ENCODE results near the gene PCNX2. TPM values are rescaled to one million over a fixed set of nuclear protein-coding genes. Genes with fewer than 3 reads are reported as not detected.
"Not testable (repeated sequence)": the region's sequence is repeated elsewhere in the genome, so short reads cannot be mapped to it uniquely, and the experiment has no call there.

PCNX2 gene
- total RNA-seq, 1 experiment from 2014 or later: 96.2 TPM

DNA sequence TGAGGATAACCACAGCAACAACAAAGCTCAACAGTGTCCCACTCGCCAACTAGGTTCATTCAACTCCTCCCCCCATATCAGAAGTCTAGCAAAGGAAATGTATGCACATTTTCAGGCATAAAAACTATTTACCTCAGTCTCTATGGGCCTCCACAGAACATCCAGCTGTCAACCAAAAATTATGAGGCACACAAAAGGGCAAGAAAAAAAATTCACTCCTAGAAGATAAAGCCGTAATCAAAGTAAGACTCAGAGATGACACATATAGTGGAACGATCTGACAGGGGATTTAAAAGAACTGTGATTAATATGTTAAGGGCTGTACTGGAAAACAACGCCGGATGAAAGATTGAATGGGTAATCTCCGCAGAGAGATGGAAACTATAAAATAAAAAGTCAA, 186.4 kb downstream of the PCNX2 start:
- Histone ChIP-seq H3K27ac (ENCODE audit: low read length) (no peak overlapping the region), H3K27me3 (ENCODE audit: low read length) (no peaks in the 10 kb centered on the region), H3K36me3 (ENCODE audit: insufficient read depth, low read length) (peaks cover 6% of the 10 kb centered on the region; the same call in 1 of the 2 replicates), H2AFZ (ENCODE audit: low read length) (no peak overlapping the region), H4K20me1 (ENCODE audit: insufficient read depth, low read depth, low read length) (no peaks in the 10 kb centered on the region), H3K4me2 (ENCODE audit: low read depth, low read length, poor library complexity, severe bottlenecking) (no peak overlapping the region), H3K4me1 (ENCODE audit: low read length) (no peaks in the 10 kb centered on the region), H3K9me2 (replicated peaks; ENCODE audit: insufficient read depth, low read length) (no peaks in the 10 kb centered on the region), H3K9ac (ENCODE audit: low read length) (no peak overlapping the region), H3K4me3 (ENCODE audit: low read length) (no peak overlapping the region), H3K79me2 (ENCODE audit: low read length) (no peaks in the 10 kb centered on the region; the same call in 1 of the 2 replicates), H3K9me3 (ENCODE audit: low read length) (no peaks in the 10 kb centered on the region)
- no peak for DNase-seq

DNA sequence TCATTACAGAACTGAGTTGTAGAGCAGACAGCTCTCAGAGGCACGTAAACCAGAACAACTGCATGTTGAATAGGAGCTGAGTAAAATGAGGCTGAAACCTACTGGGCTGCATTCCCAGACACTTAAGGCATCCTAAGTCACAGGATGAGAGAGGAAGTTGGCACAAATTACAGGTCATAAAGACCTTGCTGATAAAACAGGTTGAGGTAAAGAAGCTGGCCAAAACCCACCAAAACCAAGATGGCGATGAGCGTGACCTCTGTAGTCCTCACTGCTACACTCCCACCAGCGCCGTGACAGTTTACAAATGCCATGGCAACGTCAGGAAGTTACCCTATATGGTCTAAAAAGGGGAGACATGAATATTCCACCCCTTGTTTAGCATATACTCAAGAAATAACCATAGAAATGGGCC, 187.8 kb downstream of the PCNX2 start:
- H3K27ac ChIP-seq (ENCODE audit: low read length); H3K4me3 ChIP-seq (ENCODE audit: low read length); H3K9ac ChIP-seq (ENCODE audit: low read length); H3K4me1 ChIP-seq (ENCODE audit: low read length); H3K9me2 ChIP-seq (replicated peaks; ENCODE audit: insufficient read depth, low read length); H3K27me3 ChIP-seq (ENCODE audit: low read length); H3K79me2 ChIP-seq (ENCODE audit: low read length); H2AFZ ChIP-seq (ENCODE audit: low read length); H3K4me2 ChIP-seq (ENCODE audit: low read depth, low read length, poor library complexity, severe bottlenecking); H3K9me3 ChIP-seq (ENCODE audit: low read length); H4K20me1 ChIP-seq (ENCODE audit: insufficient read depth, low read depth, low read length); DNase-seq: not testable (repeated sequence)
- peaks cover 11% of the 10 kb centered on the region; the same call in 1 of the 2 replicates for H3K36me3 ChIP-seq (ENCODE audit: insufficient read depth, low read length)

GRCh38 chr1:233107130-233107660, 188.3 kb downstream of the PCNX2 start:
- Histone ChIP-seq H3K9me2 (replicated peaks; ENCODE audit: insufficient read depth, low read length) (no peaks in the 10 kb centered on the region), H3K4me3 (ENCODE audit: low read length) (no peak overlapping the region), H3K79me2 (ENCODE audit: low read length) (no peaks in the 10 kb centered on the region), H3K27ac (ENCODE audit: low read length) (no peak overlapping the region), H4K20me1 (ENCODE audit: insufficient read depth, low read depth, low read length) (no peaks in the 10 kb centered on the region), H3K36me3 (ENCODE audit: insufficient read depth, low read length) (peaks cover 11% of the 10 kb centered on the region; the same call in 1 of the 2 replicates), H3K4me1 (ENCODE audit: low read length) (peaks cover 6% of the 10 kb centered on the region), H2AFZ (ENCODE audit: low read length) (no peak overlapping the region), H3K9ac (ENCODE audit: low read length) (no peak overlapping the region), H3K9me3 (ENCODE audit: low read length) (no peaks in the 10 kb centered on the region), H3K4me2 (ENCODE audit: low read depth, low read length, poor library complexity, severe bottlenecking) (no peak overlapping the region), H3K27me3 (ENCODE audit: low read length) (no peaks in the 10 kb centered on the region)
- DNase-seq: no peak

DNA sequence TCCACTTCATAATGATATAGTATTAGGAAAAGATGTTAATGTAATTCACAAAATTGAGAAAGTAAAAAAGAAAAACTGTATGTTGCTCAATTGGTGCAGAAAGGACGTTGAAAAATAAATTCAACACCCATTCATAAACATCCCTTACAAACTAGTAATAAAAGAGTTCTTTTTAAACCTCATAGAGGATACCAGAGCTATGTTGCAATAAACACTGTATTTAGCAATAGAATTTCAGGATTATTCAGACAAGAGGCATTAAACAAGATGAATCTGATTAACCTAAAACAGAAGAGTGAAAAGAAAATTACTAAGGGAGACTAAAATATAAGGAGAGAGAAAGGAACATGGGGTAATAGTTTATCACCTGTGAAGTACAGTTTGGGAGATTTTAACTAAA, 190.3 kb downstream of the PCNX2 start:
- H3K27ac ChIP-seq (ENCODE audit: low read length): no peak overlapping the region
- no peaks in the 10 kb centered on the region for H3K79me2 ChIP-seq (ENCODE audit: low read length)
- H3K9ac ChIP-seq (ENCODE audit: low read length): no peak overlapping the region
- 0 out of 2 replicates have a peak, but pooled peaks cover 6% of the 10 kb centered on the region for H3K36me3 ChIP-seq (ENCODE audit: insufficient read depth, low read length)
- DNase-seq: no peak
- H2AFZ ChIP-seq (ENCODE audit: low read length): no peak overlapping the region
- H4K20me1 ChIP-seq (ENCODE audit: insufficient read depth, low read depth, low read length): no peaks in the 10 kb centered on the region
- H3K27me3 ChIP-seq (ENCODE audit: low read length): no peaks in the 10 kb centered on the region
- H3K4me3 ChIP-seq (ENCODE audit: low read length): no peak overlapping the region
- no peaks in the 10 kb centered on the region for H3K9me3 ChIP-seq (ENCODE audit: low read length)
- peaks cover 6% of the 10 kb centered on the region for H3K4me1 ChIP-seq (ENCODE audit: low read length)
- H3K9me2 ChIP-seq (replicated peaks; ENCODE audit: insufficient read depth, low read length): no peaks in the 10 kb centered on the region
- H3K4me2 ChIP-seq (ENCODE audit: low read depth, low read length, poor library complexity, severe bottlenecking): no peak overlapping the region

- no peak overlapping the region for H3K4me3 ChIP-seq (ENCODE audit: low read length)
- H4K20me1 ChIP-seq (ENCODE audit: insufficient read depth, low read depth, low read length): no peaks in the 10 kb centered on the region
- H3K9me2 ChIP-seq (replicated peaks; ENCODE audit: insufficient read depth, low read length): no peaks in the 10 kb centered on the region
- no peak overlapping the region for H2AFZ ChIP-seq (ENCODE audit: low read length)
- peaks cover 6% of the 10 kb centered on the region for H3K4me1 ChIP-seq (ENCODE audit: low read length)
- no peaks in the 10 kb centered on the region for H3K27me3 ChIP-seq (ENCODE audit: low read length)
- no peaks in the 10 kb centered on the region for H3K9me3 ChIP-seq (ENCODE audit: low read length)
- no peaks in the 10 kb centered on the region for H3K79me2 ChIP-seq (ENCODE audit: low read length)
- H3K27ac ChIP-seq (ENCODE audit: low read length): no peak overlapping the region
- no peak overlapping the region for H3K4me2 ChIP-seq (ENCODE audit: low read depth, low read length, poor library complexity, severe bottlenecking)
- no peak for DNase-seq
- no peak overlapping the region for H3K9ac ChIP-seq (ENCODE audit: low read length)
- 0 out of 2 replicates have a peak, but pooled peaks cover 6% of the 10 kb centered on the region for H3K36me3 ChIP-seq (ENCODE audit: insufficient read depth, low read length)
These were observed 193.2 kb downstream of the PCNX2 start for GRCh38 chr1:233102341-233102740.

- Histone ChIP-seq H4K20me1 (ENCODE audit: insufficient read depth, low read depth, low read length) (no peaks in the 10 kb centered on the region), H3K4me2 (ENCODE audit: low read depth, low read length, poor library complexity, severe bottlenecking) (no peak overlapping the region), H3K9me2 (replicated peaks; ENCODE audit: insufficient read depth, low read length) (no peaks in the 10 kb centered on the region), H3K9me3 (ENCODE audit: low read length) (no peaks in the 10 kb centered on the region), H3K4me1 (ENCODE audit: low read length) (peaks cover 6% of the 10 kb centered on the region), H3K27ac (ENCODE audit: low read length) (no peak overlapping the region), H3K9ac (ENCODE audit: low read length) (no peak overlapping the region), H3K4me3 (ENCODE audit: low read length) (no peak overlapping the region), H3K79me2 (ENCODE audit: low read length) (no peaks in the 10 kb centered on the region), H3K27me3 (ENCODE audit: low read length) (no peaks in the 10 kb centered on the region), H2AFZ (ENCODE audit: low read length) (no peak overlapping the region), H3K36me3 (ENCODE audit: insufficient read depth, low read length) (no peaks in the 10 kb centered on the region)
- no peak for DNase-seq
These were observed 197.5 kb downstream of the PCNX2 start for GRCh38 chr1:233097959-233098580.

- no peak overlapping the region for H3K9ac ChIP-seq (ENCODE audit: low read length)
- H4K20me1 ChIP-seq (ENCODE audit: insufficient read depth, low read depth, low read length): no peaks in the 10 kb centered on the region
- H3K27me3 ChIP-seq (ENCODE audit: low read length): no peaks in the 10 kb centered on the region
- no peak overlapping the region for H3K4me2 ChIP-seq (ENCODE audit: low read depth, low read length, poor library complexity, severe bottlenecking)
- peaks cover 4% of the 10 kb centered on the region for H3K4me1 ChIP-seq (ENCODE audit: low read length)
- H3K79me2 ChIP-seq (ENCODE audit: low read length): no peaks in the 10 kb centered on the region
- no peaks in the 10 kb centered on the region for H3K36me3 ChIP-seq (ENCODE audit: insufficient read depth, low read length)
- H3K27ac ChIP-seq (ENCODE audit: low read length): no peak overlapping the region
- H2AFZ ChIP-seq (ENCODE audit: low read length): no peak overlapping the region
- no peaks in the 10 kb centered on the region for H3K9me3 ChIP-seq (ENCODE audit: low read length)
- no peak for DNase-seq
- no peaks in the 10 kb centered on the region for H3K9me2 ChIP-seq (replicated peaks; ENCODE audit: insufficient read depth, low read length)
- H3K4me3 ChIP-seq (ENCODE audit: low read length): no peak overlapping the region
These were observed 198.0 kb downstream of the PCNX2 start for GRCh38 chr1:233097546-233097945.

DNA sequence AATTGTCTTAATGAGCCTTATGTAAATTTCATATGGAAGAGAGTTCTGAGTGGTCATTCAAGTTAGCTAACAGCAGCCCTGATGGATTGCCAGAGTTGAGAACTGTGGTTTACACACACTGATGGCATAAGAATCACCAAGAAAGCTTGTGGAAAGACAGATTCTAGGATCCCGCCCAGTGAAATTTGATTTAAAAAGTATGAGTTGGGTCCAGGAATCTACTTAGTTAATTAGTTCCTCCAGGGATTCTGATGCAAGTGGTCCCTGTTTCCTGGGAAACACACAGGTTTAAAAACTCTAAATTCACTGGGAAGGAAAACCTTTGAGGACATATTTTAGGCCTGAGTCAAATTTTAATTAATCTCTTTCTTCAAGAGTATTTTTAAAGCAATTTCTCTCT, 200.8 kb downstream of the PCNX2 start:
- Histone ChIP-seq H4K20me1 (ENCODE audit: insufficient read depth, low read depth, low read length) (no peaks in the 10 kb centered on the region), H3K36me3 (ENCODE audit: insufficient read depth, low read length) (no peaks in the 10 kb centered on the region), H3K9ac (ENCODE audit: low read length) (no peak overlapping the region), H3K4me2 (ENCODE audit: low read depth, low read length, poor library complexity, severe bottlenecking) (no peak overlapping the region), H3K27me3 (ENCODE audit: low read length) (no peaks in the 10 kb centered on the region), H3K9me3 (ENCODE audit: low read length) (no peaks in the 10 kb centered on the region), H3K4me3 (ENCODE audit: low read length) (no peak overlapping the region), H3K4me1 (ENCODE audit: low read length) (peaks cover 3% of the 10 kb centered on the region), H3K9me2 (replicated peaks; ENCODE audit: insufficient read depth, low read length) (no peaks in the 10 kb centered on the region), H3K79me2 (ENCODE audit: low read length) (no peaks in the 10 kb centered on the region), H2AFZ (ENCODE audit: low read length) (no peak overlapping the region), H3K27ac (ENCODE audit: low read length) (no peak overlapping the region)
- DNase-seq: no peak

Data from Karpas-422 (cell line).